Activated CD4-positive, alpha-beta T cell treated with anti-CD3 and anti-CD28 coated beads, Interleukin-2, amount 50 U/mL, for 1 hour (primary cell): ENCODE data around the gene ASTN2.
"Not testable (repeated sequence)": the region's sequence is repeated elsewhere in the genome, so short reads cannot be mapped to it uniquely, and the experiment has no call there.

Experiments used
- DNase-seq: peaks from one replicate; pipeline ENCODE4 v3.0.0-alpha.2; 2020

Gene ASTN2

DNA sequence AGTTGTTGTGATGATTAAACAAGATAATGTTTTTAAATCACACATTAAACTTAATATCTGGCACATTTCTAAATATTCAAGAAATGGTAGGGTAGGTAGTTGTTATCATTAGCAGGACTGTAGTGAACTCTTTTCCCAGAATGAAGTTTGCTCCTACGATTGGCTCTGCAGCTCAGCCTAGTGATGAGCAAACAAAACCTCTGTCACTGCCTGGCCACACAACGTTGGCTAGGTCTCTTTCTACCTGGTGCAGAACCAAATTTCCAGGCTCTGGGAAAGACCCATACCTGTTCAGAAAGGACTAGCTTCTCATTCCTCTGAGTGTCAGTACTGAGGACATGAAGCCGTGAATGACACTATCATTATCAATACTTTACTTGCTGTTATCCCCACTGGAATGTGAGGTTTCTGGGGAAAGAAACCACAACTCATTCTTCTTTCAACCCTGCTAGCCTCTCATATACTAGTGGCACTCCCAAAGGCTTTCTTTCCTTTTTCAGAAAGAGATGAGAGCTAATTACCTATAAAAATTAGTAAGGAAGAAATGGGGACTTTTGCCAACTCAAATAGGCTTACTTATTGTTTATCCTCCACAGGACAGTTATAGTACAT is 947.0 kb downstream of the ASTN2 start:
- DNase-seq: no peak

- no peak for DNase-seq
Observed at GRCh38 chr9:116466271-116467235, 948.3 kb downstream of the ASTN2 start.

GRCh38 chr9:116465576-116466270 is 949.1 kb downstream of the ASTN2 start:
- no peak for DNase-seq

- no peak for DNase-seq
Observed at GRCh38 chr9:116464987-116465571, 949.8 kb downstream of the ASTN2 start.

- DNase-seq: no peak
Observed at GRCh38 chr9:116464423-116464822, 950.4 kb downstream of the ASTN2 start.

DNA sequence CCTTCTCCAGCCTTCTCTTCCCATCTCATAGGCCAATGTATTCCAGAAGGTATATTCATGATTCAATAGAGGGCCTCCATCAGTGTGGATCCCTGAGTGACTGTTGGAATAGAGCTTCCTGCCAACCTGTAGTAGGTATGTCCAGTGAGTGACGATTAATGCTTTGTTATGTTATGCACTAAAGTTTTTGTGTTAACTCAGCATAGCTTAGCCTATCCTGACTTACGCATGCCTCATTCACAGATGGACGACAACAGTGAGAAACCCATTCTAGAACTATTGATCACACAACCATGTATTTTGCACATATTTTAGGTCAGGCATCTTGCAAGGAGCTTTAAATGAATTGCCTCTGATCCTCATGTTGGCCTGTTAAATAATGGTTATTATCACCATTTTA is 953.2 kb downstream of the ASTN2 start:
- no peak for DNase-seq

DNA sequence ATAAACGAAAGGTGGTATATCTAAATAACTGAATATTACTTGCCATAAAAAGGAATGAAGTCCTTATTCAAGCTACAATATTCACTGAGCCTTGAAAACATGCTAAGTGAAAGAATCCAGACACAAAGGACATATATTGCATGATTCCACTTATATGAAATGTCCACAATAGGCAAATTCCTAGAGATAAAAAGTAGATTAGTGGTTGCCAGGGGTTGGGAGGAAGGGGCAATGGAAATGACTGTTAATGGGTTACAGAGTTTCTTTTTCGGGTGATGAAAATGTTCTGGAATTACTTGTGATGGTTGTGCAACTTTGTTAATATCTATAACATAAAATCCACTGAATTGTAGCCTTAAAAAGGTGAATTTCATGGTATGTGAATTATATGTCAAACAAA is 954.8 kb downstream of the ASTN2 start:
- no peak for DNase-seq

- DNase-seq: no peak
Observed at GRCh38 chr9:116459576-116459975, 955.3 kb downstream of the ASTN2 start.

DNA sequence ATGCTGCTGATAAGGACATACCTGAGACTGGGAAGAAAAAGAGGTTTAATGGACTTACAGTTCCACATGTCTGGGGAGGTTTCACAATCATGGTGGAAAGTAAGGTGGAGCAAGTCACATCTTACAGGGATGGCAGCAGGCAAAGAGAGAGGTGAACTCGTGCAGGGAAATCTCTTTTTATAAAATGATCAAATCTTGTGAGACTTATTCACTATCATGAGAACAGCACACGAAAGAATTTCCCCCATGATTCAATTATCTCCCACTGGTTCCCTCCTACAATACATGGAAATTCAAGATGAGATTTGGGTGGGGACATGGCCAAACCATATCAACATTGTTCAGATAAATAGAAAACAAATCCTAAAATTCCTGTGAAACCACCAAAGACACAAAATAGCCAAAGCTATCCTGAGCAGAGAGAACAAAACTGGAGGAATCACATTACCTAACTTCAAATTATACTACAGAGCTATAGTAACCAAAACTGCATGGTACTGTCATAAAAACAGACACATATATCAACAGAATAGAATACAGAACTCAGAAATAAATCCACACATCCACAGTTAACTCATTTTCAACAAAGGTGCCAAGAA is 958.3 kb downstream of the ASTN2 start:
- no peak for DNase-seq

GRCh38 chr9:116454539-116454938 is 960.3 kb downstream of the ASTN2 start:
- not testable (repeated sequence) for DNase-seq

GRCh38 chr9:116453785-116454184 is 961.1 kb downstream of the ASTN2 start:
- DNase-seq: no peak

DNA sequence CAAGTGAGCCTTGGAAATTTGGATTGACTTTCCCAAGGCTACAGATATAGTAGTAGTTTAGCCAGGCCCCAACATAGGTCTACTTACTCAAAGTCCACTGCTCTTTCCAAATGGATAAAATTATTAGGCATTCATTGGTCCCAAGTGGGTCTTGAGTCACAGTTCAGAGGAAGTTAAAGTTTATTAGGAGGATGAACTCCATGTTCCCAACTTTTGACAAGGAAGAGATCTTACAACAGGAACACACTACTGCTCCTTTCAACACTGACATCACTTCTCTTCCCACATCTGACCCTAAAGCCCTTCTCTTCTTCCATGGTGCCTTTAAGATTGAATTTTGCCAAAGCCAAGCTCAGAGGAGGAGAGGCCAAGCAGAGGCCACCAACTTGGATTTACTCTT is 962.2 kb downstream of the ASTN2 start:
- DNase-seq: no peak

DNA sequence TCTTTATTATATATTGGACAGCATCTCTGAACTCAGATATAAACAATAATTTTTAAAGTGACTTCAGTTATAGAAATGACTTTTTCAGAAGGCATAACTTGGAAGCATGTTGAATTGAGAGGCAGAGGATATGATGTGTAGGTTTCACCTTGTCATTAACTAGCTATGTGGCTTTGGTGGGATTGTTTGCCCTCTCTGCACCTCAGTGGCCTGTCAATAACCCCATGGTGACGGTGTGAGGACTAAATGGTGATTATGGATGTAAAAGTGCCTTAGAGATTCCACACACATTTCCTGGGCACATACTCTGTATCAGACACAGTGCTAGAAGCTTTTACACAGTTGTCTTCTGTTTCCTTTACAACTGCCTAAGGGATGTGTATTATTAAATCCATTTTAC is 962.6 kb downstream of the ASTN2 start:
- DNase-seq: no peak

DNA sequence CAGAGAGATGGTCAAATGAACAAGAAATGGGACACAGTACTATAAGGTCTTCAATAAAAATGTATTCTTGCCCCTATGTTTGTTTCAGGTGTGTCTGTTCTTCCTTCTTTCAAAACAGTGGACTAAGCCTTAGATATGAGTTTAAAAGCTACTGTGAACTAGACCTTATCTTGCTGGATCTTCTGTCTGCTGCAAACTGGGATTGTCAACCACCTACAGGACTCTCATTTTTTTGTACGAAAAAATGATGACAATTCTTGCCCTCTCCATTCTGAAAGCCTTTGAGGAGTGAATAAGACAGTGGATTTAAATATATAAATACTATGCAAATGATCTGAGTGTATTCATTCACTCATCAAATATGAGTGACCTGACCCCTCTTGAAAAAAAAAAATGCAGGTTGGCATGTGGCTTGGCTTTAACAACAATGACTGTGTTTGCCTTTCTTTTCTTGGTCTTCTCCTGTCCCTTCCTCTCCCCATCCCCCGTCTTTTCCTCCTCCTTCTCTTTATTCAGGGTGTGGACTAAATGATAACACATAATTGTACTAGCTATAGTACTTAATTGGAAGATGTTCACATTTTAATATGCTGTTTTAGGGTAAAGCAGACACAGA is 963.2 kb downstream of the ASTN2 start:
- no peak for DNase-seq

- no peak for DNase-seq
Observed at GRCh38 chr9:116450378-116451139, 964.3 kb downstream of the ASTN2 start.

DNA sequence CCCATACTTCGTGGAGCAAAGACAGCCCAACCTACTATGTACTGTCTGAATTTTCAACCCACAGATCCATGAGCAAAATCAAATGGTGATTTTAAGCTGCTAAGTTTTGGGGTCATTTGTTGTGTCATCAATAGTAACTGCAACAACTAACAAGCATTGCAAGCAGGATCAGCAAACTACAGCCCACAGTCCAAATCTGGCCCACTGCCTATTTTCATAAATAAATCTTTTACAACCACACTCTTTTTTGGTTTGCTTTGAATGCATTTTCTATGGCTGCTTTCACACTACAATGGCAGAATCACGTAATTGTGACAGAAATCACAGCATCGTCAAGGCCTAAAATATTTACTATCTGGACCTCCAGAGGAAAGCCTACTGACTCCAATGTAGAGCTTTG is 964.9 kb downstream of the ASTN2 start:
- DNase-seq: no peak

DNA sequence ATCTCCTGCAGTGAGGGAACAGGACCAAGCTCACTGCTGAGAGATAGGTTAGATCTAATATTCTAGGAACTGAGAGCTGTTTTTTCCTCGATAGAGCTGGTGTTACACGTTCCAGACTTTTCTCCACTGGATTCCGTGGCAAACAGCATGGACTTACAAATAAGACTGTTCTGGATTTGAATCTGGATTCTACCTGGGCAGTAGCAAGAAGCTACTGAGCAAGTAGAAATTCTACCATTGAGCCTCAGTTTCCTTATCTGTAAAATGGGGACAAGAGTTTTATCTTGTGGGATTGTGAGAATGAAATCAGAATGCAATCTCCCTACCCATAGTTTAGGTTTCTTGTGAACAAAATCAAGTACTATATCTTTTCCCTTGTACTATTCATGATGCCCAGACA is 966.4 kb downstream of the ASTN2 start:
- DNase-seq: no peak

GRCh38 chr9:116447934-116448333 is 966.9 kb downstream of the ASTN2 start:
- DNase-seq: no peak

DNA sequence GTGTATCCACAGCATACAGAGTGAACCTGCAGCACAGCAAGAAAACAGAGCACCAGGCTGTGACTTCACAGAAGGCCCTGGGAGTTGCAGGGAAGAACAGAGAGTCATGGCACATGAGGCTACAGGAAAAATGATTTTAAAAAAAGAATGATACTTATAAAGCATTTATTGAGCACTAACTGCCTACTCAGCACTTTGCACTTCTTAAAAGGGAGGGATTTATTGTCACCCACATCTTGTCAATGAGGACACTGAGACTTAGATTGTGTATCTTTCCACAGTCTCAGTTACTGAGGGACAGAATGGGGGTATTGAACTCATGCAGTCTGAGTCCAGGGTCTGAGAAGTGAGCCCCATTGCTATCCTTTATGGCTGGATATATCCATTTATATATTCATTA is 972.3 kb downstream of the ASTN2 start:
- DNase-seq: no peak

GRCh38 chr9:116437411-116438370 is 977.2 kb downstream of the ASTN2 start:
- DNase-seq: no peak
